Activated naive CD8-positive, alpha-beta T cell treated with anti-CD3 and anti-CD28 coated beads, Interleukin-2, amount 10 ng/mL, durations not matched to agents 7 days and 5 days (primary cell): Measurements from ENCODE around the gene MYEOV. TPM values are rescaled to one million over a fixed set of nuclear protein-coding genes. Genes with fewer than 3 reads are reported as not detected.
A peak's percentile ranks its signal among the peaks of the same experiment; 100 is the strongest.

Experiments
- ATAC-seq: fragments of 150-1000 bp; cut with Tn5 transposase; one replicate; pipeline ENCODE4 v1.10.0; 2021; ENCODE audit warnings: low read depth, moderate library complexity
- POLR2A ChIA-PET: fragments of 350-600 bp; sonication (Branson Sonifier 250); formaldehyde crosslinking; loops from one replicate; lab custom pipeline; 2021; ENCODE audit warnings: antibody characterized with exemption; lab: Charles Lee
- DNase-seq: peaks from one replicate; pipeline ENCODE4 v3.0.0; 2021
- H3K27ac Mint-ChIP-seq: one replicate; pipeline ENCODE4 v1.8.0; 2022; ENCODE audit warnings: mild to moderate bottlenecking, mixed read lengths
- H3K27me3 Mint-ChIP-seq: one replicate; pipeline ENCODE4 v1.8.0; 2022; ENCODE audit warnings: mild to moderate bottlenecking, moderate library complexity, mixed read lengths
- H3K36me3 Mint-ChIP-seq: one replicate; pipeline ENCODE4 v1.8.0; 2021; ENCODE audit warnings: mild to moderate bottlenecking, mixed read lengths
- H3K4me1 Mint-ChIP-seq: one replicate; pipeline ENCODE4 v1.8.0; 2021; ENCODE audit warnings: mixed read lengths
- H3K4me3 Mint-ChIP-seq: one replicate; pipeline ENCODE4 v1.8.0; 2022; ENCODE audit warnings: mild to moderate bottlenecking, moderate library complexity, mixed read lengths
- H3K9me3 Mint-ChIP-seq: one replicate; pipeline ENCODE4 v1.8.0; 2021; ENCODE audit warnings: mixed read lengths
- total RNA-seq, 2 experiments: library from RNA; stranded (reverse); gene quantifications; one replicate each; pipeline ENCODE4 v1.2.3, GENCODE V29; 2021

The MYEOV gene
- total RNA-seq, 2 experiments from 2014 or later: not detected

DNA sequence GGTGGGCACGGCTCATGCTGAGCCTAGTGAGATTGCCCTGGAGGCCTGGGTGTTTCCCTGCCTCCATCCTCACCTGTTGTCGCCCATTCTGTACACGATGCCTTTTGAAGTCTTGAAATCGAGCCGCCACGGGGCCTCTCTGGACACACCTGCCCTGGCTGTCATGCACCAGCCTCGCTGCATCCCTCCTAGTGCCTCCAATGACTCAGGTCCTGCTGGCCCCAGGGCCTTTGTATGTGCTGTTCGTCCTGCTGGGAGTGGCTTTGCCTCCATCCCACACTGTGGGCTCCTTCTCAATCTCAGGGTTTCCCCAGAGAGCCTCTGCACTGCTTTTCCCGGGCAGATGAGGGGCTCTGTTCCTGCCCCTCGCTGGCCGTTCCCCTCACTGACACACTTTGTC lies 8.9 kb upstream of the MYEOV start:
- ATAC-seq: no peak
- DNase-seq: no peak
- POLR2A ChIA-PET: no interaction called here
- Mint-ChIP-seq H3K36me3 (no peaks in the 10 kb centered on the region), H3K4me3 (no peak overlapping the region), H3K27ac (no peak overlapping the region), H3K4me1 (no peaks in the 10 kb centered on the region), H3K9me3 (peaks cover 3% of the 10 kb centered on the region), H3K27me3 (peaks cover 3% of the 10 kb centered on the region)

DNA sequence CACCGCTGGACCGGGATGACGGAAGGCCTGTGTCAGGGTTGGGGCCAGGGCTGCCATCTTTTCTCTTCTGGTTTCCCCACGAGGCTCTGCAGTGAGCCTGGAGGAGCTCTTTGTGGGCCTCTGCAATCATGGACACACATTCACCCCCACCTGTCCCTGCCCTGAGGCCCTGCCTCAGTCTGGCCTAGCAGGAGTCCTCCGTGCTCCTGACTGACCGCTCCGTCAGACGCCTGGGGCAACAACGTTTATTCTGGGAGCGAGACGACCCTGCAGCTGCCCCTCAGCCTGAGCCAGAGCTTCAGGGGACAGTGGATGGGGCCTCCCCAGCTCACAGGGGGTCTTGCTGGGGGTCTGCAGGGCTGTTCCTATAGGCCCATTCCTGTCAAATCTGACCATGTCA lies 8.2 kb upstream of the MYEOV start:
- H3K36me3 Mint-ChIP-seq: no peaks in the 10 kb centered on the region
- POLR2A ChIA-PET: no interaction called here
- no peak overlapping the region for H3K27ac Mint-ChIP-seq
- H3K9me3 Mint-ChIP-seq: peaks cover 3% of the 10 kb centered on the region
- H3K27me3 Mint-ChIP-seq: peaks cover 2% of the 10 kb centered on the region
- DNase-seq: no peak
- H3K4me3 Mint-ChIP-seq: no peak overlapping the region
- no peak for ATAC-seq
- no peaks in the 10 kb centered on the region for H3K4me1 Mint-ChIP-seq

DNA sequence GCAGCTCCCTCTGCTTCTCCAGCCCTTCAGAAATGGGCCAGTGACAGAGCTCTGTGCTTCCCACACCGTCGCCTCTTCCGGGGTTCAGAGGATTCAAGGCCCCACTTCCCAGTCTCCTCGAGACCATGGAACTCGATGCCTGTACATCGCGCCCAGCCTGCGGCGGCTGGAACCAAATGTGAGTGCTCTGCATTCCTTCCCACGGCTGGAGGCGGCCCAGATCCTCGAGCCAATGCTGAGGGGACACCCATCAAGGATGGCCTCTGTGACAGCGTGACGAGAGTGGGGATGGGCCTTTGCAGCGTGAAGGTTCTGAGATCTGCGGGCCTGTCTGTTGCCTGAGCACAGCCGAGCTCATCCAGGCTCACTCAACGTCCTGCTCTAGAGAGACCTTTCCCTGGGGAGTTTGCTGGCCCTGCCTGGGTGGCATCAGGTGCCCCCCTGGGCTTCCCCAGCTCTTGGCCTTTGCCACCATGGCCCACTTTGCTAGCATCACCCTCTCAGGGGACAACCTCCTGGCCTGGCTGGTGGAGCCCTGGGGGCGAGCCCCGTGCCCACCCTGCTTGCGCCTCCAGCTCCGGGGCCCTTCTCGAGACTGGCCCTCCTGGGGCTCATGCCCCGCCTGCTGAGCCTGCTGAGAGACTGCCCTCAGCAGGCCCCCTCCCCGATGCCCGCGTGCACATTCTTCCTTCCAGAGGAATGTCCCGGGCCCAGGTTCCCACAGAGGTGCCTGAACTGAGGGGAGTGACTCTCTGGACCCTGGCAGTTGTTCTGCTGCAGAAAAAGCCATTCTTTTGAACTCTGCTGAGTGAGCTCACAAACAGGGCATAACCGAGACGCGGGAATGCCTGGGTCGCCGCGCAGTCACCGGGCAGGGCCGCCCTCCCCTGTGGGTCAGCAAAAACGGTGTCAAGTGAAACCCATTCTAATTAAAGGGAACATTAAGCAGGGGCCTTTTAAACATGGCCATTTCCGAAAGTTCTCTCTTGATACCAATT lies 7.3 kb upstream of the MYEOV start:
- H3K9me3 Mint-ChIP-seq: peaks cover 3% of the 10 kb centered on the region
- H3K27ac Mint-ChIP-seq: no peak overlapping the region
- no peak overlapping the region for H3K4me3 Mint-ChIP-seq
- no peaks in the 10 kb centered on the region for H3K36me3 Mint-ChIP-seq
- no peak for DNase-seq
- no peaks in the 10 kb centered on the region for H3K4me1 Mint-ChIP-seq
- POLR2A ChIA-PET: interaction anchor here (0.6 kb wide), 1 partner anchor 1662 kb away, joined by 5 read pairs; no protein-coding TSS in a partner anchor
- H3K27me3 Mint-ChIP-seq: no peaks in the 10 kb centered on the region
- no peak for ATAC-seq

DNA sequence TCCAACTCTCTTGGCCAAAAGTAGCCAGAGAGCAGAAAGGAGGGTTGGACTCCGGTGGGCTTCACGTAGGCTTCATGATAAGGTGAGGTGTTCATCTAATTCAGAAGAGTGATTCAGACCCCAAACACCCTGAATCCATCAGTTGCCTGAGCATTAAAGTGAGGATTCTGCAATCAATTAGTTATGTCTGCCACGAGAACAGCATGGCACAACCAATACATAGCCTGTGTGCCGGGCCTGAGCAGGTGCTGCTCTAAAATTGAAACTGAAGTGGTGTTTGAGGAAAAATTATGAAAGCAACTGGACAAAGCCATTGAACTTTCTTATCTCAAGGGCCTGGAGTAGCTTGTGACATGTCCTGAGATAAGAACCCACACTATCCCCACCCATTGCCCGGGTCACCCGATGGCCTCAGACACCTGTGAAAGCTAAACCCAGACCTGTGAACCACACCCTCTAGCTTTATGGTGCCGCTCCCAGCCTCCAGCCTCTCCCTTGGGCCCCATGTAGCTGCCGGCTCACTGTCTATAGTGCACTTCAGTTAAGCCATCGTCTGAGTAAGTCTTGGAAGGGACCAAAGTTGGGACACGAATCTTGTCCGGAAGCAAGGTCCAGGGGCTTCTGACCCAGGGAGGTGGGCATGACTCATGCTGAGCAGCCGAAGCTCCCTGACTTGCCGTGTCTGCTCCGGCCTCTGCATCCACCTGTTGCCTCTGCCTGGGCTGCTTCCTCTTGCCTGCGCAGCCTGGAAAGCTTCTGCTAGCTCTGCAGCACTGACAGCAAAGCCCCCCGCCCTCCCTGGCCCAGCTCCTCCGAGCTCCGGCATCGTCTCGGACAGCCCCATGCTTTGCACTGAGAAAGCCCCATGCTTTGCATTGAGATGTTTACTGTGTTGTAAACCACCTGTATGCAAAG lies 5.7 kb upstream of the MYEOV start:
- POLR2A ChIA-PET: no interaction called here
- H3K9me3 Mint-ChIP-seq: peaks cover 2% of the 10 kb centered on the region
- peaks cover 1% of the 10 kb centered on the region for H3K27me3 Mint-ChIP-seq
- DNase-seq: no peak
- H3K4me3 Mint-ChIP-seq: no peak overlapping the region
- ATAC-seq: no peak
- H3K36me3 Mint-ChIP-seq: no peaks in the 10 kb centered on the region
- no peak overlapping the region for H3K27ac Mint-ChIP-seq
- no peaks in the 10 kb centered on the region for H3K4me1 Mint-ChIP-seq

DNA sequence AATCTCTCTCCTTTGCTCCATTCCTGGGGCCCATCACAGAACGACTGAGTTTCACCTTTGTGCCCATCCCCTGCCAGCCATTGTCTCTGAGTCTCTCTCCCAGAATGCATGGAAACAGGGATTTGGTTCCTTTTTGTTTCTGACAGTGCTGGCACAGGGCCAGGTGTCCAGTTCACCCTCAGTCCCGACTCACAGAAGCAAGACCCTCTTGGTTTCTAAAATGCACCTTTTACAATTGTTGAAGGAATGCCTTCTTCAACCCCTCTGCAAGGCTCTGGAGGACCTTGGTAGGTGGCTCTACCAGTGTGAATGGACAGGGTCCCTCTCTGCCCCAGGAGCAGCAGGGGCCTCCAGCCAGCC lies 5.1 kb upstream of the MYEOV start:
- H3K4me3 Mint-ChIP-seq: no peak overlapping the region
- peaks cover 1% of the 10 kb centered on the region for H3K27me3 Mint-ChIP-seq

DNA sequence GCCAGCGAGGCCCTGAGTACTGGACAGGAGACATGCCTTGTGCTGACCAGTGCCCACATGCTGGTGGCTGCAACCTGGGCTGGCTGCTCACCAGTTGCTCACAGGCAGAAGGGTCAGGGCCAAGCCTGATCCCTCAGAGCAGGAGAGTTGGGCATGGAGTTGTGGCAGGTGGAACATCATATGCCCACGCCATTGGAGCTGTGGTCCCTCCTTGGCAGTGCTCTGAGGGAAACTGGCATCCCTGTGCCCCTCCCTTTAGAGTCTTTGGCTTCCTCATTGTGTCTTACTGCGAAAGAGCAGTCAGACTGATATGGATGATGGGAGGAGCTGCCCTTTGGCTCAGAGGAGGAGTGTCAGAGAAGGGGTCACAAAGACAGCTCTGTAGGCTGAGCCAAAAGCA lies 3.1 kb upstream of the MYEOV start:
- Mint-ChIP-seq H3K4me3 (no peak overlapping the region), H3K9me3 (no peaks in the 10 kb centered on the region), H3K36me3 (no peaks in the 10 kb centered on the region), H3K4me1 (no peaks in the 10 kb centered on the region), H3K27ac (no peak overlapping the region), H3K27me3 (peaks cover 4% of the 10 kb centered on the region)
- DNase-seq (no peak), ATAC-seq (no peak)
- POLR2A ChIA-PET: no interaction called here

More for the DNA sequence above, 5.1 kb upstream of the MYEOV start:
- no peaks in the 10 kb centered on the region for H3K9me3 Mint-ChIP-seq
- ATAC-seq: no peak
- no peak overlapping the region for H3K27ac Mint-ChIP-seq
- no peaks in the 10 kb centered on the region for H3K36me3 Mint-ChIP-seq
- POLR2A ChIA-PET: no interaction called here
- no peak for DNase-seq
- no peaks in the 10 kb centered on the region for H3K4me1 Mint-ChIP-seq

DNA sequence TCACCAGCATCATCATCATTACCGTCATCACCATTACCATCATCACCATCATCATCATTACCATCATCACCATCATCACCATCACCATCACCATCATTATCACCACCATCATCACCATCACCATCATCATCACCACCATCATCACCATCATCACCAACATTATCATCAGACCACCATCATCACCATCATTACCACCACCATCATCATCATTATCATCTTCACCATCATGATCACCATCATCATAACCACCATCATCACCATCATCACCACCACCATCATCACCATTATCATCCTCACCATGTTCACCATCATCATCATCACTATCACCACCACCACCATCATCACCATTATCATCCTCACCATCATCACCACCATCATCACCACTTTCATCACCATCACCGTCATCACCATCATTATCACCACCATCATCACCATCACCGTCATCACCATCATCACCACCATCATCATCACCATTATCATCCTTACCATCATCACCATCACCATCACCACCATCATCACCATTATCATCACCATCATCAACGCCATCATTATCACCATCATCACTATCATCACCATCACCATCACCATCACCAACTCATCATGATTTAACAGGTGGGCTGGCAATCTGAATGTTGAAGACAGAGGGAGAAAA lies 2.4 kb upstream of the MYEOV start:
- peaks cover 4% of the 10 kb centered on the region for H3K4me1 Mint-ChIP-seq
- DNase-seq (no peak), ATAC-seq (no peak)
- no peak overlapping the region for H3K27ac Mint-ChIP-seq
- no peaks in the 10 kb centered on the region for H3K9me3 Mint-ChIP-seq
- no peaks in the 10 kb centered on the region for H3K36me3 Mint-ChIP-seq
- no peak overlapping the region for H3K4me3 Mint-ChIP-seq
- POLR2A ChIA-PET: no interaction called here
- H3K27me3 Mint-ChIP-seq: peaks cover 4% of the 10 kb centered on the region

DNA sequence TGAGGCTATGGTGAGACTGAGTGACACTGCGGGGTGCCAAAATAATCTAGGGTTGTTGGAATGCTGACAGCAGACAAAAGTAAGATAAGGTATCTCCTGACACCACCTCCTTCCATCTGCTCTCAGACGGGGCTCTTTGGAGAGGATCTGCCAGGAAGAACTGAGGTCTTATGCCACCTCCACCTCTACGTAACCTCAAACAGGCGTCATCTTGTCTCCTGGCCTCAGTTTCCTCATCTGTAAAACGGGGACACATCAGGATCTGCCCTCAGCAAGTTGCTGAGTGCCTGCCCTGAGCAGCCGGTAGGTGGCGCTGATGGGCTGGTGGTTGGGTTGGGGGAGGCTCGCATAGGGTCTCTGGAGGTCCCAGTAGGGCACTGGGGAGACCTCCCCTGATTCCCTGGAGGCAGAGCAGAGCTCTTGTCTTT lies 1.7 kb upstream of the MYEOV start:
- DNase-seq: peak; percentile 71
- Mint-ChIP-seq H3K4me3 (no peak overlapping the region), H3K27ac (no peak overlapping the region), H3K27me3 (peaks cover 4% of the 10 kb centered on the region), H3K4me1 (peaks cover 11% of the 10 kb centered on the region), H3K36me3 (no peaks in the 10 kb centered on the region), H3K9me3 (no peaks in the 10 kb centered on the region)
- POLR2A ChIA-PET: interaction anchor here (1.7 kb wide), 1 partner anchor 351 kb away, joined by 6 read pairs; no protein-coding TSS in a partner anchor
- no peak for ATAC-seq

DNA sequence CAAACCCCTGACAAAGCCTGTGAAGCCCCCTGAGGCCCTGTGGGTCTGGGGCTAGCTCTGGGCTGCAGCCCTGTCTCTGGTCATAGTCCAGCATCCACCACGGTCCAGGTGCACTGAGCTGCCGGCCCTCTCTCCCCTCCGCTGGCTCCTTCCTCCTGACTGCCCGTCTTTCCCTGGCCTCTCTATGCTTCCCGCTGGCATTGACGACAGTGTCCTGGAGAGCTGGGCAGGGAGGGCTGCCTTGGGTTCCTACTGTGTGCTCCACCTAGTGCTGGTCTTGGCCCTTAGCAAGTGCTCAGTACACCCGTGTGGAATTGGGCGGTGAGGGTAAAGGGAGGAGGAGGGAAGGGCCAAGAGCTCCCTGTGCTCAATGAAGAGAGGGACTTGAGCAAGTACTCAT lies 868 bp upstream of the MYEOV start:
- no peak for DNase-seq
- H3K4me3 Mint-ChIP-seq: no peak overlapping the region
- no peak overlapping the region for H3K27ac Mint-ChIP-seq
- H3K4me1 Mint-ChIP-seq: peaks cover 18% of the 10 kb centered on the region
- peaks cover 4% of the 10 kb centered on the region for H3K27me3 Mint-ChIP-seq
- H3K9me3 Mint-ChIP-seq: no peaks in the 10 kb centered on the region
- POLR2A ChIA-PET: interaction anchor here (1.7 kb wide), 1 partner anchor 350 kb away, joined by 6 read pairs; no protein-coding TSS in a partner anchor
- no peaks in the 10 kb centered on the region for H3K36me3 Mint-ChIP-seq
- no peak for ATAC-seq

DNA sequence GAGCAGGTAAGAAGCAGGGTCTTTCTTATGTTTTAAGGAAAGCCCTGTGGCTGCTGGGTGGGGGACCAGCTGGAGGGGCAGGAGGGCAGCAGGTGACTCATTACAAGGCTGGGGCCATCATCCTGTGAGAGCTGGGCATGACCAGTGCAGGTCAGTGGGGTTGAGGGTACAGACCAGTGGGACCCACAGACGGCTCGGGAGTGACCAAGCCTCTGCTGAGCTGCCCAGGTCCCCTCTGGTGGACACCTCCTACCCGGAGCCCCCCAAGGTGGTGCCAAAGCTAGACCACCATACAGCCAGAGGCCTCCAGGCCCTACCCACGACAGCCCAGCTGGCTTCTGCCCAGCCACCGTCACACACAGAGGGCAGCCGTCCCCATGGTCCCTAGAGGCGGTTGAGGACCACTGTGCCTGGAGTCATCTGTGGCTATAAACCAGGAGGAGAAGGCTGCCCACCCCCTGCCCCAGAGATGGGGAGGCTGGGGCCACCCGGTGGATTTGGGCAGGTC lies 670 bp downstream of the MYEOV start:
- POLR2A ChIA-PET: no interaction called here
- H3K27ac Mint-ChIP-seq: no peak overlapping the region
- DNase-seq: no peak

DNA sequence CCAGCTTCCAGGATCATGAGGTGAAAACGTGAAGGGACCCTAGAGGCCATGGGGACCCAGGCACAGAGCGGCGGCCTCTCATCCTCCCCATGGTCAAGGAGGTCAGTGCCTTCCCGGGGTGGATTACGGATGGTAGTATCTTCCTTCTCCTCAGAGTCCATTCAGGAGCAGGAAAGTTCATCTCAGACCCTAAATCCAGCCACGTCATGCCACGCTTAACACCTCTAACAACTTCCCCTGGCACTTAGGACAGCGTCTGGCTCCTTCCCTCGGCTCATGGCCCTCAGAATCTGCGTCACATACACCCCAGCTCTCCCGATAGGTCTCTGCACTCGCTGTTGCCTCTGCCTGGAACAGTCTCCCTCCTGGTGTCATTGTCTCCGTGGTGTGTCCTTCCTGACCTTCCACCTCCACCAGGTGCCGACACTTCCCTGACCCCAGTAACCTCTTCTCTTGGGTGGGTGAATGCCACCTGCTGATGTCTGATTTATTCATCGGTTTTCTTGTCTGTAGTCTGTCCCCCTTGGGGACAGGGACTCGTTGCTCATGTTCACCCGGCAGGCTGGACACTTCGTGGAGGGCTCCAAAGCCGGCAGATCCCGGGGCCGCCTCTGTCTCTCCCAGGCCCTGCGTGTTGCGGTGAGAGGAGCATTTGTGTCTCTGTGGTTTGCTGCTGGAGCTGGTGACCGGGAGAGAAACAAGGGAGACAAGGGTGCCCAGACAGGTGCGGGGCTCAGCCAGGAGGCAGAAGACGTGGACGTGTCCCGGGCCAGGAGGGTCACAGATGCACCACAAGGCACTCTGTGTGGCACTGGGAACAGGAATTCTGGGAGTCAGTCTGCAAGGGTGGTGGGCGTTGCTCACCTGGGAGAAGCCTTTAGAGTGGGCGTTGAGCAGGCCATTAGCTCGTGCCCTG lies 1.4 kb downstream of the MYEOV start:
- Mint-ChIP-seq H3K4me3 (no peak overlapping the region), H3K36me3 (no peaks in the 10 kb centered on the region), H3K27me3 (peaks cover 4% of the 10 kb centered on the region), H3K9me3 (no peaks in the 10 kb centered on the region), H3K4me1 (peaks cover 36% of the 10 kb centered on the region), H3K27ac (peak overlapping the region; percentile 5)
- POLR2A ChIA-PET: no interaction called here
- no peak for DNase-seq
- no peak for ATAC-seq

More for the DNA sequence above, 670 bp downstream of the MYEOV start:
- no peak for ATAC-seq
- peaks cover 32% of the 10 kb centered on the region for H3K4me1 Mint-ChIP-seq
- no peak overlapping the region for H3K4me3 Mint-ChIP-seq
- H3K27me3 Mint-ChIP-seq: peaks cover 4% of the 10 kb centered on the region
- H3K9me3 Mint-ChIP-seq: no peaks in the 10 kb centered on the region
- no peaks in the 10 kb centered on the region for H3K36me3 Mint-ChIP-seq
